Measurements from ENCODE around the gene HS6ST3. TPM values are rescaled to one million over a fixed set of nuclear protein-coding genes. Genes with fewer than 3 reads are reported as not detected.

The HS6ST3 gene
- total RNA-seq, 1 experiment from 2014 or later = 1.2 TPM

DNA sequence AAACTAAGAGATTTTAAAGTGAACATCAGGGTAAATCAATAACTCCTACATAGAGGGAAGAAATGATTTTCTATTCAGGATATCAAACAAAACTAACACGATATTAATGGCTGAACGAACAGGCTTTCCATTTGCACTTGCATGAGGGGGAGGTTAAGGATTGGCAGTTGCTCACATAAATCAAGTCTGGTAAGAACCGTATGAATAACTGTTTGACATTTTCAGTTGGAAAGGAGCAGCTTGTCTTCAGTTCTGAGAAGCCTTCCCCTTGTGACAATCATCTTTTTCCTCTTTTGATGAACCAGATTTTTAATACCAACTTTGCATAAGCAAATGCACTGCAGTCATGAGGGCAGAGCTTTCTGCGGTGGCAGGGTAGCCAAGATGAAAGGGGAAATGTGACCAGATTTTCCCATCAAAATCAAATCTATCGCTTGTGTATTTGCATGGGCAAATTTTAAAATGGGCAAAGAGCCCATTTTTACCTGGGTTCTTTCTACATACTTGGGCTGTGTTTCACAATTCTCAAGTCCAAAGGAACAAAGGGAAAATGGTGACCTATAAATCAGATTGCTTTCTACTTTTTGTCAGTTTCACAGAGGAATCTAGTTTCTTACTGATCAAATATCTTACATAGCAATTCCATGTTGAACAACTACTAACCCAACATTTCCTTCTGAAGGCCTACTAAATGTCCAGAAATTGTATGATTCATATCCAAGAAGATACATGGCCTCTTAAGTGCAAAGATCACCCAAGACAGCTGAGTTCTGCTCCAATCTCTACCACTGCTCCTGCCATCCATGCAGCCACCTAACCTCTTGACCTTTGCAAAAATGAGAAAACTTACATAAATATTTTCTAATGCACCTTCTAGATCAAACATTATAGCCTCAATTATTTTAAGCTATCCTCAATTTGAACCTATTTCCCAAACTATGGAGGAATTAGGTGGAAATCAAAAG is 654.7 kb downstream of the HS6ST3 start:
- Mint-ChIP-seq H3K27ac (no peak overlapping the region), H3K9me3 (no peaks in the 10 kb centered on the region)

More for the DNA sequence above, 654.7 kb downstream of the HS6ST3 start:
- no peaks in the 10 kb centered on the region for H3K27me3 Mint-ChIP-seq (ENCODE audit: low read depth)
- ChIA-PET CTCF (no interaction called here), POLR2A (no interaction called here)
- H3K4me1 Mint-ChIP-seq = no peaks in the 10 kb centered on the region
- H3K4me3 Mint-ChIP-seq = no peak overlapping the region
- ATAC-seq (no peak), DNase-seq (ENCODE audit: low spot score) (no peak)
- TF ChIP-seq RELA (CRISPR knock-in tag; IDR thresholded peaks at IDR 0.05; ENCODE audit: borderline replicate concordance) (no peak), OVOL2 (CRISPR knock-in tag; IDR thresholded peaks at IDR 0.05; ENCODE audit: borderline replicate concordance) (no peak), KAT7 (CRISPR knock-in tag; IDR thresholded peaks at IDR 0.05; ENCODE audit: borderline replicate concordance) (no peak), IRF2 (CRISPR knock-in tag; IDR thresholded peaks at IDR 0.05; ENCODE audit: borderline replicate concordance, low read depth) (no peak), ZBTB21 (CRISPR knock-in tag; IDR thresholded peaks at IDR 0.05; ENCODE audit: borderline replicate concordance) (no peak), NFE2L1 (CRISPR knock-in tag; IDR thresholded peaks at IDR 0.05) (no peak), SOX15 (CRISPR knock-in tag; IDR thresholded peaks at IDR 0.05) (no peak), JUN (CRISPR knock-in tag; IDR thresholded peaks at IDR 0.05) (no peak), MXD4 (CRISPR knock-in tag; IDR thresholded peaks at IDR 0.05; ENCODE audit: borderline replicate concordance) (no peak), SMAD3 (CRISPR knock-in tag; IDR thresholded peaks at IDR 0.05; ENCODE audit: borderline replicate concordance) (no peak), TCF7 (CRISPR knock-in tag; IDR thresholded peaks at IDR 0.05; ENCODE audit: low read depth) (no peak), GRHL2 (CRISPR knock-in tag; IDR thresholded peaks at IDR 0.05; ENCODE audit: insufficient replicate concordance, severe bottlenecking) (no peak), ZNF396 (CRISPR knock-in tag; IDR thresholded peaks at IDR 0.05; ENCODE audit: borderline replicate concordance) (no peak)
- TF ChIP-seq, protein P1, sequence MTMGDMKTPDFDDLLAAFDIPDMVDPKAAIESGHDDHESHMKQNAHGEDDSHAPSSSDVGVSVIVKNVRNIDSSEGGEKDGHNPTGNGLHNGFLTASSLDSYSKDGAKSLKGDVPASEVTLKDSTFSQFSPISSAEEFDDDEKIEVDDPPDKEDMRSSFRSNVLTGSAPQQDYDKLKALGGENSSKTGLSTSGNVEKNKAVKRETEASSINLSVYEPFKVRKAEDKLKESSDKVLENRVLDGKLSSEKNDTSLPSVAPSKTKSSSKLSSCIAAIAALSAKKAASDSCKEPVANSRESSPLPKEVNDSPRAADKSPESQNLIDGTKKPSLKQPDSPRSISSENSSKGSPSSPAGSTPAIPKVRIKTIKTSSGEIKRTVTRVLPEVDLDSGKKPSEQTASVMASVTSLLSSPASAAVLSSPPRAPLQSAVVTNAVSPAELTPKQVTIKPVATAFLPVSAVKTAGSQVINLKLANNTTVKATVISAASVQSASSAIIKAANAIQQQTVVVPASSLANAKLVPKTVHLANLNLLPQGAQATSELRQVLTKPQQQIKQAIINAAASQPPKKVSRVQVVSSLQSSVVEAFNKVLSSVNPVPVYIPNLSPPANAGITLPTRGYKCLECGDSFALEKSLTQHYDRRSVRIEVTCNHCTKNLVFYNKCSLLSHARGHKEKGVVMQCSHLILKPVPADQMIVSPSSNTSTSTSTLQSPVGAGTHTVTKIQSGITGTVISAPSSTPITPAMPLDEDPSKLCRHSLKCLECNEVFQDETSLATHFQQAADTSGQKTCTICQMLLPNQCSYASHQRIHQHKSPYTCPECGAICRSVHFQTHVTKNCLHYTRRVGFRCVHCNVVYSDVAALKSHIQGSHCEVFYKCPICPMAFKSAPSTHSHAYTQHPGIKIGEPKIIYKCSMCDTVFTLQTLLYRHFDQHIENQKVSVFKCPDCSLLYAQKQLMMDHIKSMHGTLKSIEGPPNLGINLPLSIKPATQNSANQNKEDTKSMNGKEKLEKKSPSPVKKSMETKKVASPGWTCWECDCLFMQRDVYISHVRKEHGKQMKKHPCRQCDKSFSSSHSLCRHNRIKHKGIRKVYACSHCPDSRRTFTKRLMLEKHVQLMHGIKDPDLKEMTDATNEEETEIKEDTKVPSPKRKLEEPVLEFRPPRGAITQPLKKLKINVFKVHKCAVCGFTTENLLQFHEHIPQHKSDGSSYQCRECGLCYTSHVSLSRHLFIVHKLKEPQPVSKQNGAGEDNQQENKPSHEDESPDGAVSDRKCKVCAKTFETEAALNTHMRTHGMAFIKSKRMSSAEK (CRISPR knock-in tag; IDR thresholded peaks at IDR 0.05; ENCODE audit: borderline replicate concordance) = no peak
- TF ChIP-seq, protein P2, sequence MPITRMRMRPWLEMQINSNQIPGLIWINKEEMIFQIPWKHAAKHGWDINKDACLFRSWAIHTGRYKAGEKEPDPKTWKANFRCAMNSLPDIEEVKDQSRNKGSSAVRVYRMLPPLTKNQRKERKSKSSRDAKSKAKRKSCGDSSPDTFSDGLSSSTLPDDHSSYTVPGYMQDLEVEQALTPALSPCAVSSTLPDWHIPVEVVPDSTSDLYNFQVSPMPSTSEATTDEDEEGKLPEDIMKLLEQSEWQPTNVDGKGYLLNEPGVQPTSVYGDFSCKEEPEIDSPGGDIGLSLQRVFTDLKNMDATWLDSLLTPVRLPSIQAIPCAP (CRISPR knock-in tag; IDR thresholded peaks at IDR 0.05) = no peak
- TF ChIP-seq, protein P3, sequence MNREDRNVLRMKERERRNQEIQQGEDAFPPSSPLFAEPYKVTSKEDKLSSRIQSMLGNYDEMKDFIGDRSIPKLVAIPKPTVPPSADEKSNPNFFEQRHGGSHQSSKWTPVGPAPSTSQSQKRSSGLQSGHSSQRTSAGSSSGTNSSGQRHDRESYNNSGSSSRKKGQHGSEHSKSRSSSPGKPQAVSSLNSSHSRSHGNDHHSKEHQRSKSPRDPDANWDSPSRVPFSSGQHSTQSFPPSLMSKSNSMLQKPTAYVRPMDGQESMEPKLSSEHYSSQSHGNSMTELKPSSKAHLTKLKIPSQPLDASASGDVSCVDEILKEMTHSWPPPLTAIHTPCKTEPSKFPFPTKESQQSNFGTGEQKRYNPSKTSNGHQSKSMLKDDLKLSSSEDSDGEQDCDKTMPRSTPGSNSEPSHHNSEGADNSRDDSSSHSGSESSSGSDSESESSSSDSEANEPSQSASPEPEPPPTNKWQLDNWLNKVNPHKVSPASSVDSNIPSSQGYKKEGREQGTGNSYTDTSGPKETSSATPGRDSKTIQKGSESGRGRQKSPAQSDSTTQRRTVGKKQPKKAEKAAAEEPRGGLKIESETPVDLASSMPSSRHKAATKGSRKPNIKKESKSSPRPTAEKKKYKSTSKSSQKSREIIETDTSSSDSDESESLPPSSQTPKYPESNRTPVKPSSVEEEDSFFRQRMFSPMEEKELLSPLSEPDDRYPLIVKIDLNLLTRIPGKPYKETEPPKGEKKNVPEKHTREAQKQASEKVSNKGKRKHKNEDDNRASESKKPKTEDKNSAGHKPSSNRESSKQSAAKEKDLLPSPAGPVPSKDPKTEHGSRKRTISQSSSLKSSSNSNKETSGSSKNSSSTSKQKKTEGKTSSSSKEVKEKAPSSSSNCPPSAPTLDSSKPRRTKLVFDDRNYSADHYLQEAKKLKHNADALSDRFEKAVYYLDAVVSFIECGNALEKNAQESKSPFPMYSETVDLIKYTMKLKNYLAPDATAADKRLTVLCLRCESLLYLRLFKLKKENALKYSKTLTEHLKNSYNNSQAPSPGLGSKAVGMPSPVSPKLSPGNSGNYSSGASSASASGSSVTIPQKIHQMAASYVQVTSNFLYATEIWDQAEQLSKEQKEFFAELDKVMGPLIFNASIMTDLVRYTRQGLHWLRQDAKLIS (CRISPR knock-in tag; IDR thresholded peaks at IDR 0.05; ENCODE audit: borderline replicate concordance) = no peak
- TF ChIP-seq, protein P4, sequence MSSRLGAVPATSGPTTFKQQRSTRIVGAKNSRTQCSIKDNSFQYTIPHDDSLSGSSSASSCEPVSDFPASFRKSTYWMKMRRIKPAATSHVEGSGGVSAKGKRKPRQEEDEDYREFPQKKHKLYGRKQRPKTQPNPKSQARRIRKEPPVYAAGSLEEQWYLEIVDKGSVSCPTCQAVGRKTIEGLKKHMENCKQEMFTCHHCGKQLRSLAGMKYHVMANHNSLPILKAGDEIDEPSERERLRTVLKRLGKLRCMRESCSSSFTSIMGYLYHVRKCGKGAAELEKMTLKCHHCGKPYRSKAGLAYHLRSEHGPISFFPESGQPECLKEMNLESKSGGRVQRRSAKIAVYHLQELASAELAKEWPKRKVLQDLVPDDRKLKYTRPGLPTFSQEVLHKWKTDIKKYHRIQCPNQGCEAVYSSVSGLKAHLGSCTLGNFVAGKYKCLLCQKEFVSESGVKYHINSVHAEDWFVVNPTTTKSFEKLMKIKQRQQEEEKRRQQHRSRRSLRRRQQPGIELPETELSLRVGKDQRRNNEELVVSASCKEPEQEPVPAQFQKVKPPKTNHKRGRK (CRISPR knock-in tag; IDR thresholded peaks at IDR 0.05; ENCODE audit: borderline replicate concordance) = no peak
- TF ChIP-seq, protein P5, sequence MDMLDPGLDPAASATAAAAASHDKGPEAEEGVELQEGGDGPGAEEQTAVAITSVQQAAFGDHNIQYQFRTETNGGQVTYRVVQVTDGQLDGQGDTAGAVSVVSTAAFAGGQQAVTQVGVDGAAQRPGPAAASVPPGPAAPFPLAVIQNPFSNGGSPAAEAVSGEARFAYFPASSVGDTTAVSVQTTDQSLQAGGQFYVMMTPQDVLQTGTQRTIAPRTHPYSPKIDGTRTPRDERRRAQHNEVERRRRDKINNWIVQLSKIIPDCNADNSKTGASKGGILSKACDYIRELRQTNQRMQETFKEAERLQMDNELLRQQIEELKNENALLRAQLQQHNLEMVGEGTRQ (CRISPR knock-in tag; IDR thresholded peaks at IDR 0.05) = no peak
- TF ChIP-seq, protein P6, sequence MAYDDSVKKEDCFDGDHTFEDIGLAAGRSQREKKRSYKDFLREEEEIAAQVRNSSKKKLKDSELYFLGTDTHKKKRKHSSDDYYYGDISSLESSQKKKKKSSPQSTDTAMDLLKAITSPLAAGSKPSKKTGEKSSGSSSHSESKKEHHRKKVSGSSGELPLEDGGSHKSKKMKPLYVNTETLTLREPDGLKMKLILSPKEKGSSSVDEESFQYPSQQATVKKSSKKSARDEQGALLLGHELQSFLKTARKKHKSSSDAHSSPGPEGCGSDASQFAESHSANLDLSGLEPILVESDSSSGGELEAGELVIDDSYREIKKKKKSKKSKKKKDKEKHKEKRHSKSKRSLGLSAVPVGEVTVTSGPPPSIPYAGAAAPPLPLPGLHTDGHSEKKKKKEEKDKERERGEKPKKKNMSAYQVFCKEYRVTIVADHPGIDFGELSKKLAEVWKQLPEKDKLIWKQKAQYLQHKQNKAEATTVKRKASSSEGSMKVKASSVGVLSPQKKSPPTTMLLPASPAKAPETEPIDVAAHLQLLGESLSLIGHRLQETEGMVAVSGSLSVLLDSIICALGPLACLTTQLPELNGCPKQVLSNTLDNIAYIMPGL (CRISPR knock-in tag; IDR thresholded peaks at IDR 0.05) = no peak
- TF ChIP-seq, protein P7, sequence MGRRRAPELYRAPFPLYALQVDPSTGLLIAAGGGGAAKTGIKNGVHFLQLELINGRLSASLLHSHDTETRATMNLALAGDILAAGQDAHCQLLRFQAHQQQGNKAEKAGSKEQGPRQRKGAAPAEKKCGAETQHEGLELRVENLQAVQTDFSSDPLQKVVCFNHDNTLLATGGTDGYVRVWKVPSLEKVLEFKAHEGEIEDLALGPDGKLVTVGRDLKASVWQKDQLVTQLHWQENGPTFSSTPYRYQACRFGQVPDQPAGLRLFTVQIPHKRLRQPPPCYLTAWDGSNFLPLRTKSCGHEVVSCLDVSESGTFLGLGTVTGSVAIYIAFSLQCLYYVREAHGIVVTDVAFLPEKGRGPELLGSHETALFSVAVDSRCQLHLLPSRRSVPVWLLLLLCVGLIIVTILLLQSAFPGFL (CRISPR knock-in tag; IDR thresholded peaks at IDR 0.05; ENCODE audit: borderline replicate concordance) = no peak
- H3K36me3 Mint-ChIP-seq = no peaks in the 10 kb centered on the region

Data from WTC11 (cell line).